HL-60/S4 treated with phorbol 12-myristate 13-acetate at 8.2 ng/mL for 4 days and 3 days (cell line): Measurements from ENCODE around the gene SSNA1.

ENCODE experiments used
- in situ Hi-C: fragments of 300-500 bp; cut with MboI; formaldehyde crosslinking; loops from 2 replicates; pipeline ENCODE4 v1.15.0; 2022; ENCODE audit warnings: low sequenced_read_pairs

The SSNA1 gene

GRCh38 chr9:137180491-137180890 lies 8.0 kb upstream of the SSNA1 start:
- in situ Hi-C loops: no loop called here

- in situ Hi-C loops: no loop called here
Measured at GRCh38 chr9:137181680-137182079, 6.8 kb upstream of the SSNA1 start.

GRCh38 chr9:137182836-137183235 lies 5.6 kb upstream of the SSNA1 start:
- in situ Hi-C loops: no loop called here

GRCh38 chr9:137183980-137184595 lies 4.4 kb upstream of the SSNA1 start:
- in situ Hi-C loops: no loop called here

- in situ Hi-C loops: no loop called here
Measured at GRCh38 chr9:137184881-137185660, 3.4 kb upstream of the SSNA1 start.

- in situ Hi-C loops: no loop called here
Measured at GRCh38 chr9:137185921-137186320, 2.6 kb upstream of the SSNA1 start.

GRCh38 chr9:137186385-137186784 lies 2.1 kb upstream of the SSNA1 start:
- in situ Hi-C loops: no loop called here

GRCh38 chr9:137187386-137187785 lies 1.1 kb upstream of the SSNA1 start:
- in situ Hi-C loops: no loop called here

GRCh38 chr9:137188086-137188489 lies 388 bp upstream of the SSNA1 start:
- in situ Hi-C loops: no loop called here

GRCh38 chr9:137189297-137190295 lies 1.1 kb downstream of the SSNA1 start:
- in situ Hi-C loops: no loop called here

GRCh38 chr9:137190315-137190856 lies 1.9 kb downstream of the SSNA1 start:
- in situ Hi-C loops: no loop called here

- in situ Hi-C loops: no loop called here
Measured at GRCh38 chr9:137191245-137191644, 2.8 kb downstream of the SSNA1 start.

GRCh38 chr9:137191691-137192447 lies 3.4 kb downstream of the SSNA1 start:
- in situ Hi-C loops: no loop called here

GRCh38 chr9:137192448-137192780 lies 3.9 kb downstream of the SSNA1 start:
- in situ Hi-C loops: no loop called here

- in situ Hi-C loops: no loop called here
Measured at GRCh38 chr9:137192859-137193258, 4.4 kb downstream of the SSNA1 start.

- in situ Hi-C loops: no loop called here
Measured at GRCh38 chr9:137193771-137194170, 5.3 kb downstream of the SSNA1 start.

- in situ Hi-C loops: no loop called here
Measured at GRCh38 chr9:137194388-137194787, 5.9 kb downstream of the SSNA1 start.

- in situ Hi-C loops: no loop called here
Measured at GRCh38 chr9:137194909-137195308, 6.4 kb downstream of the SSNA1 start.

- in situ Hi-C loops: no loop called here
Measured at GRCh38 chr9:137195525-137196220, 7.2 kb downstream of the SSNA1 start.
